Glomerular visceral epithelial cell (primary cell): ENCODE results near the gene ASIC2.
"Not testable (repeated sequence)": the region's sequence is repeated elsewhere in the genome, so short reads cannot be mapped to it uniquely, and the experiment has no call there.

Experiments
- DNase-seq: peaks from one replicate; pipeline ENCODE4 v3.0.0-alpha.2; 2016; ENCODE audit errors: extremely low spot score

Gene ASIC2

GRCh38 chr17:33021731-33022408 lies 271.2 kb downstream of the ASIC2 start:
- DNase-seq = no peak

DNA sequence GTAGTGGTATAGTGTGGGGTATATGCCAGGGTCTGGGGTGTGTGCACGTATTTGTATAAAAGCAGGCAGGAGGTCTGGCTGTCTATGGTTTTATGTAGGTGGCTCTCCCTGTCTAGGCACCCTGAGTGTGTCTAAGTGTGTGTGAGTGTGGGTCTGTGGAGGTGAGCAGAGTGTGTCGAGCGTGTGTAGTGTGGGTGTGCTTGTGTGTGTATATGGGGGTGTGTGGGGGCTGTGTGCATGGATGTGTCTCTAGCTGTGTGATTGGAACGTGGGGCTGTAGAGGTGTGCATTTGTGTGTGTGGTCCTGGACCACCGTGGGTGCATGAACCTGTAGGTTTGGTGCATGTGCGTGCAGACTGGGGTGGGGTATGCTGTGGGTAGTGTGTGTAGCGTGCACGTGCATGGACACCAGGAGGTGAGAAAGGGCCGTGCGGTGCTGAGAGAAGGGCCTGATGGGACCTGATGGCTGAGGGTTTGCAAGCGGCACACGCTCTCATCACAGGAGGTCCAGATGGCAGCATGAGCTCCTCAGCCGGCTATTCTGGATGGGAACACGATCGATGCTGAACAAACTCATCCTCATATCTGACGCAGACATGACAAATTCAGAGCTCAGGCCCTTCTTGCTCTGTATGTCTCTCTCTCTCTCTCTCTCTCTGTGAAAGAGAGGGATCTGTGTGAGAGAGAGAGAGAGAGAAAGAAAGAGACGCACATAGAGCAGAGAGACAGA lies 273.8 kb downstream of the ASIC2 start:
- DNase-seq = no peak

GRCh38 chr17:33017366-33017765 lies 275.7 kb downstream of the ASIC2 start:
- DNase-seq = no peak

- DNase-seq = no peak
Measured at GRCh38 chr17:33016920-33017319, 276.2 kb downstream of the ASIC2 start.

GRCh38 chr17:33015716-33016346 lies 277.3 kb downstream of the ASIC2 start:
- no peak for DNase-seq

GRCh38 chr17:33014751-33015150 lies 278.3 kb downstream of the ASIC2 start:
- peak; percentile 84 for DNase-seq

GRCh38 chr17:33013596-33014375 lies 279.3 kb downstream of the ASIC2 start:
- no peak for DNase-seq

- peak; percentile 82 for DNase-seq
Measured at GRCh38 chr17:33012522-33013033, 280.5 kb downstream of the ASIC2 start.

DNA sequence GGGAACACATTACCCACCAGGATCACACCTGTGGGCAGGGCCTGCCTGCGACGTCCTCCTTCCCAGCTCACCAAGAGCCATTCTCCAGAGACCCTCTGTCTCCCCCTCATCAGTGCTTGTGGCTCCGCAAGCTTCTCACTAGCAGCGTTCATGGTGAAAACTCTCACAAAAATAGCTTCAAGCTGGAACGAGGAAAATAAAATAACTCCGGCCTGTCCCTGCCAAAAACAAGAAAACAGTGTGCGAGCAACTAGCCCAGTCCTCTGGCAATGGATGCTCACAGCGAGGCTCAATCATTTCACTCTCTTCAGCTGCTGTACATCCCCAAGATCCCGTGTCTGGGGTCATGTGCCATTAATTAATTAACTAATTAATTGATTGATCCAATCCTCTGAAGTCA lies 283.5 kb downstream of the ASIC2 start:
- no peak for DNase-seq

- no peak for DNase-seq
Measured at GRCh38 chr17:33007186-33007585, 285.9 kb downstream of the ASIC2 start.

GRCh38 chr17:33002246-33002645 lies 290.8 kb downstream of the ASIC2 start:
- no peak for DNase-seq

GRCh38 chr17:32998887-32999228 lies 294.2 kb downstream of the ASIC2 start:
- peak; percentile 70 for DNase-seq

- peak; percentile 82 for DNase-seq
Measured at GRCh38 chr17:32998111-32998886, 294.8 kb downstream of the ASIC2 start.

DNA sequence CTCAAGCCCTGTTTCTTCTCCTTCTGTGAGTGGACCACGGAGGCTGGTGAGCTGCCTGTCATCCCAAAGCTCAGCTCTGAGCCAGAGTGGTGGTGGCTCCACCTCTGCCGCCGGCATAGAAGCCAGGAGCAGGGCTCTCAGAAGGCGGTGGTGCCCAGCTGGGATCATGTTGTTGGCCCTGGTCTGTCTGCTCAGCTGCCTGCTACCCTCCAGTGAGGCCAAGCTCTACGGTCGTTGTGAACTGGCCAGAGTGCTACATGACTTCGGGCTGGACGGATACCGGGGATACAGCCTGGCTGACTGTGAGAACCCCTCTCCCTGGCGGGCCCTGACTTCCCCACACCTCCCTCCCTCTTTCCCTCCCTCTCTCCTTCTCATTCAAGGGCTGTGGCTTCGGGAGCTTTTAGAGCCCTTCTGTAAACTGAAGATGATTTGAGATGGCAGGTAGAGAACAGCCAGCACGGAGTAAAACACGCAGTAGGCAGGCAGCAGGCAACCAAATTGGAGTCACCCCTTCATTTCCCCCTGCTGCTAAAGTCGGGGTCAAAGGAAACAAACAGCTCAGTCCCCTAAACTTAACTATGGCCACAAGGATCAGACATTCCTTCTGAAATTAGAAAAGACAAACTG lies 297.6 kb downstream of the ASIC2 start:
- DNase-seq = no peak

DNA sequence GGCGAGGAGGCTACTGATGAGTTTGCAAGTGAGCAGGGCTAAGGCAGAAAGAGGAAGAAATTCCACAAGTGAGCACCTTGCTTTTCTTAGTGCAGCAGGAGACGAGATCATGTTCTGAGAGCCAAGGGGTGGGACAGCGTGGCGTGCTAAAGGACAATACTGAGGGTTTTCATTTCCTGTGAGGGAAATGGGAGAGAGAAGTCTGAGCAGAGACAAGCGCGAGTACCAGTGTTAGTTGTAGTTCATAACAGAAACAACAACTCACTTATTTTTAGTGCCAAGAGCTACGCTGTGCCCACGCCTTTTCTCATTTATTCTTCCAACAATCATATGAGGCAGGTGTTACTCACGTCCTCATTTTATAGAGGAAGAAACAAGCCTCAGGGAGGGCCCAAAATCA lies 299.1 kb downstream of the ASIC2 start:
- DNase-seq = no peak

- DNase-seq = no peak
Measured at GRCh38 chr17:32992321-32993033, 300.6 kb downstream of the ASIC2 start.

DNA sequence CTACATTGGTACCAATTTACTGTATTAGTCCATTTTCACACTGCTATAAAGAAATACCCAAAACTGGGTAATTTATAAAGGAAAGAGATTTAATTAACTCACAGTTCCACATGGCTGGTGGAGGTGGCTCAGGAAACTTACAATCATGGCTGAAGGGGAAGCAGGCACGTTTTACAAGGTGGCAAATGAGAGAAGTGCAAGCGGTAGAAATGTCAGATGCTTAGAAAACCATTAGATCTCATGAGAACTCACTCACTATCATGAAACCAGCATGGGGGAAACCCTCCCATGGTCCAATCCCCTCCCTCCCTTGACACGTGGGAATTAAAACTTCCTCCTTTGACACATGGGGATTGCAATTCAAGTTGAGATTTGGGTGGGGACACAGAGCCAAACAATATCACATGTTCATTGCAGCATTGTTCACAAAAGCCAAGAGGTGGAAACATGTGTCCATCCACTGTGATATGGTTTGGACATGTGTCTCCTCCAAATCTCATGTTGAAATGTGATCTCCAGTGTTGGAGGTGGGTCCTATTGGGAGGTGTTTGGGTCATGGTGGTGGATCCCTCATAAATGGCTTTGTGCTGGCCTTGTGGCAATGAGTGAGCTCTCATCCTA lies 304.5 kb downstream of the ASIC2 start:
- DNase-seq = no peak

DNA sequence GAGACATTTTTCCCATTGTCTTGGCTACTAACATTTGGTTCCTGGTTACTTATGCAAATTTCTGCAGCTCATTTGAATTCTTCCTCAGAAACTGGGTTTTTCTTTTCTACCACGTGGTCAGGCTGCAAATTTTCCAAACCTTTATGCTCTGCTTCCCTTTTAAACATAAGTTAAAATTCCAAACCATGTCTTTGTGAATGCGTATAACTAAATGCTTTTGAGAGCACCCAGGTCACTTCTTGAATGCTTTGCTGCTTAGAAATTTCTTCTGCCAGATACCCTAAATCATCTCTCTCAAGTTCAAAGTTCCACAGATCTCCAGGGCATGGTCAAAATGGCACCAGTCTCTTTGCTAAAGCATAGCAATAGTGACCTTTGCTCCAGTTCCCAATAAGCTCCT lies 305.2 kb downstream of the ASIC2 start:
- not testable (repeated sequence) for DNase-seq

- not testable (repeated sequence) for DNase-seq
Measured at GRCh38 chr17:32987453-32987805, 305.7 kb downstream of the ASIC2 start.
